ENCODE measurements around the gene FBXL7. TPM values are rescaled to one million over a fixed set of nuclear protein-coding genes. Genes with fewer than 3 reads are reported as not detected.

Gene FBXL7
- polyA plus RNA-seq, 1 donor from 2014 or later: 0.24 TPM

- no peaks in the 10 kb centered on the region for H4K20me1 ChIP-seq (ENCODE audit: insufficient read depth)
- no peak overlapping the region for H2AFZ ChIP-seq (ENCODE audit: low read depth, low read length)
- no peak overlapping the region for H3K4me2 ChIP-seq (ENCODE audit: low read length)
- TF ChIP-seq CTCF (IDR thresholded peaks at IDR 0.05; ENCODE audit: poor library complexity, severe bottlenecking): no peak
- no peak for TF ChIP-seq MXI1 (conservative IDR thresholded peaks at IDR 0.05; ENCODE audit: poor library complexity, severe bottlenecking)
- no peak for TF ChIP-seq POLR2AphosphoS5 (IDR thresholded peaks at IDR 0.05)
- TF ChIP-seq SMC3 (conservative IDR thresholded peaks at IDR 0.05; ENCODE audit: poor library complexity): no peak
- no peak for TF ChIP-seq EP300 (conservative IDR thresholded peaks at IDR 0.05; ENCODE audit: poor library complexity, severe bottlenecking)
- TF ChIP-seq TAF1 (IDR thresholded peaks at IDR 0.05; ENCODE audit: low read depth): no peak
- TF ChIP-seq, protein P1, sequence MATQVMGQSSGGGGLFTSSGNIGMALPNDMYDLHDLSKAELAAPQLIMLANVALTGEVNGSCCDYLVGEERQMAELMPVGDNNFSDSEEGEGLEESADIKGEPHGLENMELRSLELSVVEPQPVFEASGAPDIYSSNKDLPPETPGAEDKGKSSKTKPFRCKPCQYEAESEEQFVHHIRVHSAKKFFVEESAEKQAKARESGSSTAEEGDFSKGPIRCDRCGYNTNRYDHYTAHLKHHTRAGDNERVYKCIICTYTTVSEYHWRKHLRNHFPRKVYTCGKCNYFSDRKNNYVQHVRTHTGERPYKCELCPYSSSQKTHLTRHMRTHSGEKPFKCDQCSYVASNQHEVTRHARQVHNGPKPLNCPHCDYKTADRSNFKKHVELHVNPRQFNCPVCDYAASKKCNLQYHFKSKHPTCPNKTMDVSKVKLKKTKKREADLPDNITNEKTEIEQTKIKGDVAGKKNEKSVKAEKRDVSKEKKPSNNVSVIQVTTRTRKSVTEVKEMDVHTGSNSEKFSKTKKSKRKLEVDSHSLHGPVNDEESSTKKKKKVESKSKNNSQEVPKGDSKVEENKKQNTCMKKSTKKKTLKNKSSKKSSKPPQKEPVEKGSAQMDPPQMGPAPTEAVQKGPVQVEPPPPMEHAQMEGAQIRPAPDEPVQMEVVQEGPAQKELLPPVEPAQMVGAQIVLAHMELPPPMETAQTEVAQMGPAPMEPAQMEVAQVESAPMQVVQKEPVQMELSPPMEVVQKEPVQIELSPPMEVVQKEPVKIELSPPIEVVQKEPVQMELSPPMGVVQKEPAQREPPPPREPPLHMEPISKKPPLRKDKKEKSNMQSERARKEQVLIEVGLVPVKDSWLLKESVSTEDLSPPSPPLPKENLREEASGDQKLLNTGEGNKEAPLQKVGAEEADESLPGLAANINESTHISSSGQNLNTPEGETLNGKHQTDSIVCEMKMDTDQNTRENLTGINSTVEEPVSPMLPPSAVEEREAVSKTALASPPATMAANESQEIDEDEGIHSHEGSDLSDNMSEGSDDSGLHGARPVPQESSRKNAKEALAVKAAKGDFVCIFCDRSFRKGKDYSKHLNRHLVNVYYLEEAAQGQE (IDR thresholded peaks at IDR 0.05; ENCODE audit: borderline replicate concordance): no peak
- no peak for TF ChIP-seq RAD21 (conservative IDR thresholded peaks at IDR 0.05)
- no peak for TF ChIP-seq EZH2 (IDR thresholded peaks at IDR 0.05; ENCODE audit: borderline replicate concordance, insufficient read depth, low read length, poor library complexity, severe bottlenecking)
- no peaks in the 10 kb centered on the region for H3K27me3 ChIP-seq (ENCODE audit: insufficient read depth, low read depth, low read length)
- no peaks in the 10 kb centered on the region for H3K36me3 ChIP-seq (ENCODE audit: insufficient read depth, low read length)
- H3K9me2 ChIP-seq (ENCODE audit: insufficient read depth, low read length): no peaks in the 10 kb centered on the region
- H3K9ac ChIP-seq (ENCODE audit: low read length): no peak overlapping the region
- H3F3A ChIP-seq (ENCODE audit: insufficient read depth, low read length, poor library complexity, severe bottlenecking): no peaks in the 10 kb centered on the region
- no peaks in the 10 kb centered on the region for H3K9me3 ChIP-seq (ENCODE audit: low read length)
- H3K79me2 ChIP-seq (replicated peaks; ENCODE audit: insufficient read depth, low read length): peaks cover 4% of the 10 kb centered on the region
- no peak overlapping the region for H3K4me3 ChIP-seq (ENCODE audit: low read length)
- H3K27ac ChIP-seq (ENCODE audit: low read length): no peak overlapping the region
These were observed 73.6 kb downstream of the FBXL7 start for GRCh38 chr5:15573590-15573989.

DNA sequence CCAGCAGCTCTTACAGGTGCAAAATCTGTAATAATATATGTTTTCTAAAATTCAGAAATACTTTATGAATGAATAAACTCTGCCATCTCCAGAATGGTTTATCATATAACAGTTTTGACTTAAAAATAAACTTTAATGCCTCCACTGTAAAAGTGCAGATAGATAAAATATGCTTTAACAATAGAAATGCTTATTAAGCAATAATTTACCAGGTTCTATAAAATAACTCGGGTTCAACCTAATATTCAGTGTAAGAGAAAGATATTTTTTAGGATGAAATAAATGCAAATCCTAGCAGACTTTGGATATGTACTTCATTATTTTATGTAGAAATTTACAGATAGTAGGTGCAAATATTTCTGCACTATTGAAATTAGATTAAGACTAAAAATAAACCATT, 74.1 kb downstream of the FBXL7 start:
- Histone ChIP-seq H3K4me3 (ENCODE audit: low read length) (no peak overlapping the region), H3K9me2 (ENCODE audit: insufficient read depth, low read length) (no peaks in the 10 kb centered on the region), H3K36me3 (ENCODE audit: insufficient read depth, low read length) (no peaks in the 10 kb centered on the region), H3K27ac (ENCODE audit: low read length) (no peak overlapping the region), H3K9ac (ENCODE audit: low read length) (no peak overlapping the region), H2AFZ (ENCODE audit: low read depth, low read length) (no peak overlapping the region), H3K9me3 (ENCODE audit: low read length) (no peaks in the 10 kb centered on the region), H4K20me1 (ENCODE audit: insufficient read depth) (no peaks in the 10 kb centered on the region), H3F3A (ENCODE audit: insufficient read depth, low read length, poor library complexity, severe bottlenecking) (no peaks in the 10 kb centered on the region), H3K79me2 (replicated peaks; ENCODE audit: insufficient read depth, low read length) (peaks cover 4% of the 10 kb centered on the region), H3K4me2 (ENCODE audit: low read length) (no peak overlapping the region), H3K27me3 (ENCODE audit: insufficient read depth, low read depth, low read length) (no peaks in the 10 kb centered on the region)
- TF ChIP-seq SMC3 (conservative IDR thresholded peaks at IDR 0.05; ENCODE audit: poor library complexity) (no peak), POLR2AphosphoS5 (IDR thresholded peaks at IDR 0.05) (no peak), EP300 (conservative IDR thresholded peaks at IDR 0.05; ENCODE audit: poor library complexity, severe bottlenecking) (no peak), RAD21 (conservative IDR thresholded peaks at IDR 0.05) (no peak), TAF1 (IDR thresholded peaks at IDR 0.05; ENCODE audit: low read depth) (no peak), MXI1 (conservative IDR thresholded peaks at IDR 0.05; ENCODE audit: poor library complexity, severe bottlenecking) (no peak), EZH2 (IDR thresholded peaks at IDR 0.05; ENCODE audit: borderline replicate concordance, insufficient read depth, low read length, poor library complexity, severe bottlenecking) (no peak), CTCF (IDR thresholded peaks at IDR 0.05; ENCODE audit: poor library complexity, severe bottlenecking) (no peak)
- TF ChIP-seq, protein P1 (IDR thresholded peaks at IDR 0.05; ENCODE audit: borderline replicate concordance): no peak
